Endothelial cell of umbilical vein (primary cell): ENCODE results near the gene C5AR1. TPM values are rescaled to one million over a fixed set of nuclear protein-coding genes. Genes with fewer than 3 reads are reported as not detected.

Experiments used
- BruUV-seq: library from RNA; stranded (reverse); fragments of 400-500 nt; replicated peaks from 2 replicates; lab custom pipeline; 2021; lab: Mats Ljungman, UMichigan
- CTCF ChIA-PET: fragments of 300-600, 350-600 bp; sonication (Branson Sonifier 250); formaldehyde crosslinking; loops from one replicate; lab custom pipeline; 2021; ENCODE audit warnings: antibody characterized with exemption, inconsistent platforms; lab: Charles Lee
- POLR2A ChIA-PET: fragments of 300-600, 350-600 bp; sonication (Branson Sonifier 250); formaldehyde crosslinking; loops from one replicate; lab custom pipeline; 2021; ENCODE audit warnings: antibody characterized with exemption, inconsistent platforms; lab: Charles Lee
- DNase-seq: peaks from one replicate; pipeline ENCODE4 v3.0.0-alpha.2; 2011; ENCODE audit warnings: low read depth, low spot score
- FAIRE-seq: peaks from 2 replicates; lab custom pipeline; 2011; peaks lifted over from hg19 to GRCh38; lab: Jason Lieb, UNC
- H2AFZ ChIP-seq: 2 replicates; pipeline ENCODE4 v1.6.0; 2012; ENCODE audit warnings: low read depth, low read length, control low read depth, inconsistent platforms
- H3K27ac ChIP-seq: 2 replicates; pipeline ENCODE4 v1.5.1; 2011; ENCODE audit warnings: low read depth, mild to moderate bottlenecking, control low read depth, low read length, moderate library complexity; ENCODE audit not compliant: insufficient read depth
- H3K27me3 ChIP-seq, 2 experiments: 2 replicates each; pipeline versions ENCODE4 v1.6.0 to v1.6.1; 2011; ENCODE audit warnings: low read length in 2 of 2, mixed read lengths in 1 of 2; ENCODE audit not compliant: control insufficient read depth in 2 of 2, insufficient read depth in 2 of 2
- H3K36me3 ChIP-seq, 2 experiments: 2 replicates in 1 of 2; 3 replicates in 1 of 2; pipeline ENCODE4 v1.5.1; 2011; ENCODE audit warnings: low read length in 2 of 2, mild to moderate bottlenecking in 1 of 2, moderate library complexity in 1 of 2; ENCODE audit not compliant: control insufficient read depth in 2 of 2, insufficient read depth in 2 of 2; ENCODE audit errors: extremely low read depth in 1 of 2
- H3K4me1 ChIP-seq: 3 replicates; pipeline ENCODE4 v1.5.1; 2011; ENCODE audit warnings: mild to moderate bottlenecking, low read length; ENCODE audit not compliant: control insufficient read depth, insufficient read depth; ENCODE audit errors: extremely low read depth
- H3K4me2 ChIP-seq: 2 replicates; pipeline ENCODE4 v1.6.1; 2011; ENCODE audit warnings: low read length, control low read depth, mixed read lengths; ENCODE audit not compliant: insufficient read depth
- H3K4me3 ChIP-seq, 3 experiments: fragments of 200-600 bp in 1 of 3; sonication (generic), shearing (Covaris generic) in 1 of 3; replicated peaks in 1 of 3; 2 replicates each; pipeline ENCODE4 v1.5.1; 2011 to 2016; ENCODE audit warnings: control low read depth in 3 of 3, low read length in 3 of 3, mild to moderate bottlenecking in 2 of 3, inconsistent platforms in 1 of 3, low read depth in 1 of 3, moderate library complexity in 1 of 3; ENCODE audit not compliant: insufficient read depth in 1 of 3
- H3K79me2 ChIP-seq: 2 replicates; pipeline ENCODE4 v1.6.0; 2012; ENCODE audit warnings: low read length, inconsistent platforms; ENCODE audit not compliant: control insufficient read depth, insufficient read depth
- H3K9ac ChIP-seq: replicated peaks from 2 replicates; pipeline ENCODE3; 2011; ENCODE audit warnings: low read length, control low read depth; ENCODE audit not compliant: insufficient read depth; ENCODE audit errors: extremely low read depth
- H3K9me1 ChIP-seq: replicated peaks from 3 replicates; pipeline ENCODE4 v1.6.0; 2011; ENCODE audit warnings: mild to moderate bottlenecking, low read length; ENCODE audit not compliant: control insufficient read depth, insufficient read depth; ENCODE audit errors: extremely low read depth
- H3K9me3 ChIP-seq: replicated peaks from 2 replicates; pipeline ENCODE4 v1.5.1; 2012; ENCODE audit warnings: low read length, inconsistent platforms; ENCODE audit not compliant: control insufficient read depth, insufficient read depth
- H4K20me1 ChIP-seq: replicated peaks from 2 replicates; pipeline ENCODE3; 2011; ENCODE audit warnings: mild to moderate bottlenecking, low read length; ENCODE audit not compliant: control insufficient read depth, insufficient read depth; ENCODE audit errors: extremely low read depth
- CTCF ChIP-seq, 2 donors: IDR thresholded peaks; 1 replicate in 1 of 2; 2 replicates in 1 of 2; pipeline ENCODE4 v1.5.1; 2011; ENCODE audit warnings: low read length in 2 of 2, mild to moderate bottlenecking in 2 of 2, moderate library complexity in 2 of 2, control low read depth in 1 of 2, inconsistent platforms in 1 of 2, low read depth in 1 of 2; ENCODE audit not compliant: insufficient read depth in 1 of 2; ENCODE audit errors: extremely low read depth in 1 of 2
- FOS ChIP-seq: IDR thresholded peaks from 2 replicates; pipeline ENCODE4 v1.6.1; 2011; ENCODE audit warnings: mild to moderate bottlenecking, low read length, moderate library complexity, borderline replicate concordance; ENCODE audit not compliant: insufficient read depth
- MAX ChIP-seq: IDR thresholded peaks from 2 replicates; pipeline ENCODE4 v1.6.1; 2011; ENCODE audit not compliant: insufficient read depth, insufficient read length
- dilution Hi-C: fragments of 300-500 bp; cut with MboI; formaldehyde crosslinking; loops from one replicate; pipeline ENCODE4 v1.15.0; 2019; ENCODE audit warnings: low sequenced_read_pairs; ENCODE audit not compliant: extremely low pct_ligation_motif_present
- intact Hi-C: fragments of 100-400 bp; cut with micrococcal nuclease; formaldehyde crosslinking; loops from one replicate; pipeline ENCODE4 v1.10.0; 2022
- polyA plus RNA-seq, 4 experiments: library from polyadenylated mRNA; depleted of rRNA in 3 of 4; stranded (reverse) in 3 of 4; unstranded in 1 of 4; fragments of >200 nt; gene quantifications; 2 replicates each; pipeline versions ENCODE4 v1.2.1 to v1.2.3, GENCODE V29; 2011 to 2012; ENCODE audit warnings: missing spikeins in 1 of 4
- total RNA-seq: library from RNA; stranded (reverse); gene quantifications from 2 replicates; pipeline ENCODE4 v1.2.3, GENCODE V29; 2021

C5AR1 gene
- total and polyA plus RNA-seq, 2 donors (not counting 3 experiments of a cell fraction or from before 2014, with no cell fraction given): 0.11 to 0.49 TPM

GRCh38 chr19:47341734-47342133, 32.1 kb downstream of the C5AR1 start:
- Histone ChIP-seq H3K36me3 (no peaks in the 10 kb centered on the region), H2AFZ (no peak overlapping the region), H4K20me1 (no peaks in the 10 kb centered on the region), H3K4me2 (no peak overlapping the region), H3K9ac (no peak overlapping the region), H3K27me3 (no peaks in the 10 kb centered on the region), H3K27ac (no peak overlapping the region), H3K9me3 (no peaks in the 10 kb centered on the region), H3K4me1 (no peaks in the 10 kb centered on the region), H3K79me2 (no peaks in the 10 kb centered on the region), H3K4me3 (no peak overlapping the region), H3K9me1 (no peaks in the 10 kb centered on the region)
- no TSS peak for BruUV-seq
- dilution Hi-C loops (no loop called here), intact Hi-C loops (no loop called here)
- ChIA-PET POLR2A (no interaction called here), CTCF (interaction anchor here (1.1 to 1.5 kb wide), 2 partner anchors 37 to 50 kb away, joined by 3 to 4 read pairs; no protein-coding TSS in a partner anchor)
- DNase-seq (no peak), FAIRE-seq (no peak)
- TF ChIP-seq FOS: no peak
- no peak for TF ChIP-seq MAX
- TF ChIP-seq CTCF (IDR thresholded peaks at IDR 0.05; ENCODE audit: extremely low read depth in 1 of 2, insufficient read depth in 1 of 2, low read depth in 1 of 2, low read length in 2 of 2): no peak

- intact Hi-C loops: no loop called here
- no peaks in the 10 kb centered on the region for H3K9me3 ChIP-seq
- no peaks in the 10 kb centered on the region for H3K27me3 ChIP-seq
- no peak overlapping the region for H2AFZ ChIP-seq
- TF ChIP-seq FOS: no peak
- no peak for FAIRE-seq
- ChIA-PET CTCF (interaction anchor here (1.0 to 1.4 kb wide), 3 partner anchors 13 to 48 kb away, joined by 3 to 5 read pairs (median 3); no protein-coding TSS in a partner anchor), POLR2A (no interaction called here)
- no peaks in the 10 kb centered on the region for H3K36me3 ChIP-seq
- no peak overlapping the region for H3K27ac ChIP-seq
- H3K9ac ChIP-seq: no peak overlapping the region
- no peaks in the 10 kb centered on the region for H3K9me1 ChIP-seq
- dilution Hi-C loops: no loop called here
- no peaks in the 10 kb centered on the region for H4K20me1 ChIP-seq
- H3K79me2 ChIP-seq: no peaks in the 10 kb centered on the region
- H3K4me1 ChIP-seq: no peaks in the 10 kb centered on the region
- H3K4me2 ChIP-seq: no peak overlapping the region
- H3K4me3 ChIP-seq: no peak overlapping the region
- DNase-seq: no peak
- no TSS peak for BruUV-seq
Observed at GRCh38 chr19:47343194-47343802, 33.6 kb downstream of the C5AR1 start.
